HCT116 (cell line): ENCODE measurements around the gene PTH2. TPM values are rescaled to one million over a fixed set of nuclear protein-coding genes. Genes with fewer than 3 reads are reported as not detected.

ENCODE experiments used
- ATAC-seq: fragments of 200-7000 bp; cut with Tn5 transposase; 2 replicates; pipeline ENCODE4 v1.9.1; 2020; ENCODE audit warnings: mild to moderate bottlenecking, moderate library complexity
- BruUV-seq: library from RNA; stranded (reverse); fragments of 400-500 nt; replicated peaks from 2 replicates; lab custom pipeline; 2021; lab: Mats Ljungman, UMichigan
- CTCF ChIA-PET: fragments of 300-600 bp; sonication (Branson Sonifier 250); formaldehyde crosslinking; loops from one replicate; lab custom pipeline; 2021; ENCODE audit warnings: antibody characterized with exemption; lab: Charles Lee
- POLR2A ChIA-PET: fragments of 300-600, 350-600 bp; sonication (Branson Sonifier 250); formaldehyde crosslinking; loops from one replicate; lab custom pipeline; 2021; ENCODE audit warnings: antibody characterized with exemption; lab: Charles Lee
- RAD21 ChIA-PET, 2 experiments: fragments of 300-600 bp; sonication (Branson Sonifier 250); formaldehyde crosslinking; loops; one replicate each; lab custom pipeline; 2023; ENCODE audit warnings: low total read pairs in 2 of 2; ENCODE audit not compliant: uncharacterized antibody in 2 of 2, unreplicated experiment in 2 of 2, low non-redundant PET in 1 of 2; lab: Charles Lee
- DNase-seq: peaks from one replicate; pipeline ENCODE4 v3.0.0-alpha.2; 2010; ENCODE audit warnings: low read depth, low spot score
- H2AFZ ChIP-seq: fragments of 200-600 bp; shearing (Covaris generic), sonication (generic); 2 replicates; pipeline ENCODE4 v1.6.1; 2017; ENCODE audit warnings: low read depth, mixed run types, mixed read lengths, antibody characterized with exemption, low read length; ENCODE audit not compliant: poor library complexity, severe bottlenecking
- H3K27ac ChIP-seq: 2 replicates; pipeline ENCODE4 v1.5.1; 2012; ENCODE audit warnings: low read depth, low read length
- H3K27me3 ChIP-seq: fragments of 200-600 bp; sonication (generic); 2 replicates; pipeline ENCODE4 v1.6.1; 2016; ENCODE audit warnings: mixed run types, low read length, mixed read lengths; ENCODE audit not compliant: insufficient read depth
- H3K36me3 ChIP-seq, 2 experiments: fragments of 200-500 bp in 1 of 2; fragments of 200-600 bp in 1 of 2; sonication (Bioruptor generic) in 1 of 2; sonication (generic) in 1 of 2; 2 replicates each; pipeline versions ENCODE4 v1.5.1 to v1.6.1; 2014 to 2016; ENCODE audit warnings: low read length in 2 of 2, inconsistent platforms in 1 of 2, mixed read lengths in 1 of 2, mixed run types in 1 of 2; ENCODE audit not compliant: insufficient read depth in 2 of 2, control insufficient read depth in 1 of 2
- H3K4me1 ChIP-seq, 2 experiments: fragments of 200-600 bp in 1 of 2; sonication (generic) in 1 of 2; 2 replicates each; pipeline versions ENCODE4 v1.5.1 to v1.6.1; 2012 to 2017; ENCODE audit warnings: low read length in 2 of 2, inconsistent platforms in 1 of 2, mild to moderate bottlenecking in 1 of 2, mixed read lengths in 1 of 2, mixed run types in 1 of 2, moderate library complexity in 1 of 2; ENCODE audit not compliant: insufficient read depth in 2 of 2, control insufficient read depth in 1 of 2
- H3K4me2 ChIP-seq: fragments of 200-600 bp; sonication (generic); 2 replicates; pipeline ENCODE4 v1.6.1; 2017; ENCODE audit warnings: mixed run types, low read length, mixed read lengths
- H3K4me3 ChIP-seq, 2 experiments: fragments of 200-600 bp in 1 of 2; sonication (generic) in 1 of 2; replicated peaks in 1 of 2; 2 replicates each; pipeline ENCODE4 v1.5.1; 2011 to 2016; ENCODE audit warnings: low read length in 2 of 2, control low read depth in 1 of 2, low read depth in 1 of 2, mild to moderate bottlenecking in 1 of 2, mixed read lengths in 1 of 2, mixed run types in 1 of 2
- H3K79me2 ChIP-seq: fragments of 200-600 bp; sonication (generic); 2 replicates; pipeline ENCODE4 v1.6.1; 2017; ENCODE audit warnings: mild to moderate bottlenecking, mixed run types, low read length, moderate library complexity, mixed read lengths; ENCODE audit not compliant: insufficient read depth
- H3K9ac ChIP-seq: fragments of 200-600 bp; sonication (generic); 2 replicates; pipeline ENCODE4 v1.6.1; 2016; ENCODE audit warnings: low read length, mixed read lengths
- H3K9me2 ChIP-seq: fragments of 200-600 bp; sonication (generic), shearing (Covaris generic); 2 replicates; pipeline ENCODE4 v1.6.1; 2017; ENCODE audit warnings: mixed run types, mild to moderate bottlenecking, moderate library complexity; ENCODE audit not compliant: insufficient read depth
- H3K9me3 ChIP-seq, 2 experiments: fragments of 200-500 bp in 1 of 2; fragments of 200-600 bp in 1 of 2; sonication (Bioruptor generic) in 1 of 2; sonication (generic) in 1 of 2; 2 replicates each; pipeline ENCODE4 v1.6.1; 2014 to 2017; ENCODE audit warnings: low read length in 2 of 2, mixed read lengths in 2 of 2, inconsistent platforms in 1 of 2, low read depth in 1 of 2, mild to moderate bottlenecking in 1 of 2, mixed run types in 1 of 2, moderate library complexity in 1 of 2; ENCODE audit not compliant: control insufficient read depth in 1 of 2, insufficient read depth in 1 of 2
- H4K20me1 ChIP-seq: fragments of 200-600 bp; sonication (generic), shearing (Covaris generic); 2 replicates; pipeline ENCODE4 v1.6.1; 2017; ENCODE audit warnings: mixed run types, mild to moderate bottlenecking, moderate library complexity; ENCODE audit not compliant: insufficient read depth
- ATF3 ChIP-seq: IDR thresholded peaks from 2 replicates; pipeline ENCODE4 v1.6.1; 2012
- CBX3 ChIP-seq: IDR thresholded peaks from 2 replicates; pipeline ENCODE4 v1.6.1; 2012; ENCODE audit warnings: low read depth
- CEBPB ChIP-seq: IDR thresholded peaks from 2 replicates; pipeline ENCODE4 v1.6.1; 2012; ENCODE audit warnings: low read depth
- CTCF ChIP-seq, 3 experiments: fragments of 200-600 bp in 1 of 3; sonication (generic) in 1 of 3; IDR thresholded peaks in 2 of 3; conservative IDR thresholded peaks in 1 of 3; 2 replicates each; pipeline ENCODE4 v1.5.1; 2012 to 2017; ENCODE audit warnings: low read depth in 2 of 3, low read length in 2 of 3, antibody characterized with exemption in 1 of 3, borderline replicate concordance in 1 of 3, control low read depth in 1 of 3, mild to moderate bottlenecking in 1 of 3, mixed read lengths in 1 of 3, mixed run types in 1 of 3, moderate library complexity in 1 of 3; ENCODE audit not compliant: insufficient read depth in 1 of 3
- EGR1 ChIP-seq: IDR thresholded peaks from 2 replicates; pipeline ENCODE4 v1.6.1; 2012; ENCODE audit warnings: low read depth
- ELF1 ChIP-seq: IDR thresholded peaks from 2 replicates; pipeline ENCODE4 v1.6.1; 2012; ENCODE audit warnings: low read depth, borderline replicate concordance
- EZH2 ChIP-seq: fragments of 200-600 bp; sonication (generic); IDR thresholded peaks from 2 replicates; pipeline ENCODE4 v1.6.1; 2017; ENCODE audit warnings: antibody characterized with exemption, mixed run types
- FOSL1 ChIP-seq: IDR thresholded peaks from 2 replicates; pipeline ENCODE4 v1.6.1; 2012; ENCODE audit warnings: low read depth
- JUND ChIP-seq: IDR thresholded peaks from 2 replicates; pipeline ENCODE4 v1.6.1; 2012
- MAX ChIP-seq: IDR thresholded peaks from 2 replicates; pipeline ENCODE4 v1.6.1; 2012
- POLR2A ChIP-seq: IDR thresholded peaks from 2 replicates; pipeline ENCODE4 v1.7.0; 2011; ENCODE audit warnings: borderline replicate concordance; ENCODE audit not compliant: insufficient read depth, insufficient read length; ENCODE audit errors: extremely low read depth
- POLR2AphosphoS5 ChIP-seq: IDR thresholded peaks from 2 replicates; pipeline ENCODE4 v1.6.1; 2011; ENCODE audit warnings: mild to moderate bottlenecking, low read depth, low read length, moderate library complexity
- REST ChIP-seq: IDR thresholded peaks from 2 replicates; pipeline ENCODE4 v1.6.1; 2012; ENCODE audit warnings: low read depth
- SIN3A ChIP-seq: IDR thresholded peaks from 2 replicates; pipeline ENCODE4 v1.6.1; 2012; ENCODE audit warnings: low read depth
- SP1 ChIP-seq: IDR thresholded peaks from 2 replicates; pipeline ENCODE4 v1.6.1; 2012; ENCODE audit warnings: low read depth
- SRF ChIP-seq: IDR thresholded peaks from 2 replicates; pipeline ENCODE4 v1.6.1; 2012; ENCODE audit warnings: low read depth
- TCF7L2 ChIP-seq: IDR thresholded peaks from 2 replicates; pipeline ENCODE4 v1.7.0; 2011; ENCODE audit warnings: borderline replicate concordance, inconsistent platforms; ENCODE audit not compliant: insufficient read depth, insufficient read length; ENCODE audit errors: extremely low read depth
- YY1 ChIP-seq: IDR thresholded peaks from 2 replicates; pipeline ENCODE4 v1.6.1; 2011; ENCODE audit warnings: low read length, low read depth, moderate library complexity, mild to moderate bottlenecking; ENCODE audit not compliant: insufficient replicate concordance; ENCODE audit errors: extremely low read depth
- ZBTB33 ChIP-seq: IDR thresholded peaks from 2 replicates; pipeline ENCODE4 v1.6.1; 2011; ENCODE audit warnings: mild to moderate bottlenecking, low read length, moderate library complexity; ENCODE audit not compliant: insufficient replicate concordance; ENCODE audit errors: extremely low read depth
- ZNF274 ChIP-seq: fragments of 200-500 bp; sonication (Bioruptor generic); IDR thresholded peaks from 2 replicates; pipeline ENCODE4 v1.6.1; 2014; ENCODE audit warnings: mild to moderate bottlenecking, low read depth, low read length, inconsistent platforms
- intact Hi-C: fragments of 100-400 bp; cut with micrococcal nuclease; formaldehyde crosslinking; loops from 2 replicates; pipeline ENCODE4 v1.10.0; 2022
- total RNA-seq: library from RNA; stranded (reverse); gene quantifications from one replicate; pipeline ENCODE4 v1.2.1, GENCODE V29; 2021; ENCODE audit not compliant: unreplicated experiment

PTH2 gene
- total RNA-seq, 1 experiment from 2014 or later: 9.5 TPM

GRCh38 chr19:49382639-49383038 is 40.6 kb downstream of the PTH2 start:
- H3K9me3 ChIP-seq: peaks cover 6 to 7% of the 10 kb centered on the region in 2 experiments
- H3K4me3 ChIP-seq: no peak overlapping the region
- intact Hi-C loops: no loop called here
- no peak overlapping the region for H3K27ac ChIP-seq
- H2AFZ ChIP-seq: no peak overlapping the region
- TF ChIP-seq REST (no peak), ATF3 (no peak), POLR2A (no peak), EGR1 (no peak), CEBPB (no peak), SRF (no peak), EZH2 (no peak), JUND (no peak), ZNF274 (no peak), CBX3 (no peak), ZBTB33 (no peak), MAX (no peak), CTCF (IDR thresholded peaks at IDR 0.05 in 2 of 3, conservative IDR thresholded peaks at IDR 0.05 in 1 of 3; ENCODE audit: borderline replicate concordance in 1 of 3, insufficient read depth in 1 of 3, low read depth in 2 of 3, low read length in 2 of 3) (no peak), TCF7L2 (no peak), YY1 (no peak), POLR2AphosphoS5 (no peak), ELF1 (no peak), SIN3A (no peak), FOSL1 (no peak), SP1 (no peak)
- no peak overlapping the region for H3K4me2 ChIP-seq
- no peaks in the 10 kb centered on the region for H4K20me1 ChIP-seq
- ChIA-PET RAD21 (no interaction called here), POLR2A (interaction anchor here (0.7 kb wide), 1 partner anchor 7 kb away, joined by 3 read pairs; no protein-coding TSS in a partner anchor), CTCF (no interaction called here)
- H3K27me3 ChIP-seq: no peaks in the 10 kb centered on the region
- H3K9ac ChIP-seq: no peak overlapping the region
- ATAC-seq (no peak), DNase-seq (no peak)
- H3K4me1 ChIP-seq: no peaks in the 10 kb centered on the region
- no TSS peak for BruUV-seq
- H3K9me2 ChIP-seq: no peaks in the 10 kb centered on the region
- no peaks in the 10 kb centered on the region for H3K36me3 ChIP-seq
- H3K79me2 ChIP-seq: no peaks in the 10 kb centered on the region
